Activated naive CD8-positive, alpha-beta T cell (primary cell): Measurements from ENCODE around the gene MEGF6.

ENCODE experiments used
- H3K27ac Mint-ChIP-seq: one replicate; pipeline ENCODE4 v1.8.0; 2021; ENCODE audit warnings: mixed read lengths
- H3K27me3 Mint-ChIP-seq: one replicate; pipeline ENCODE4 v1.8.0; 2021; ENCODE audit warnings: mixed read lengths
- H3K36me3 Mint-ChIP-seq: one replicate; pipeline ENCODE4 v1.8.0; 2021; ENCODE audit warnings: mixed read lengths
- H3K4me1 Mint-ChIP-seq: one replicate; pipeline ENCODE4 v1.8.0; 2021; ENCODE audit warnings: low read depth, mixed read lengths
- H3K4me3 Mint-ChIP-seq: one replicate; pipeline ENCODE4 v1.8.0; 2021; ENCODE audit warnings: mild to moderate bottlenecking, mixed read lengths
- H3K9me3 Mint-ChIP-seq: one replicate; pipeline ENCODE4 v1.8.0; 2021; ENCODE audit warnings: low read depth, mixed read lengths

The MEGF6 gene

DNA sequence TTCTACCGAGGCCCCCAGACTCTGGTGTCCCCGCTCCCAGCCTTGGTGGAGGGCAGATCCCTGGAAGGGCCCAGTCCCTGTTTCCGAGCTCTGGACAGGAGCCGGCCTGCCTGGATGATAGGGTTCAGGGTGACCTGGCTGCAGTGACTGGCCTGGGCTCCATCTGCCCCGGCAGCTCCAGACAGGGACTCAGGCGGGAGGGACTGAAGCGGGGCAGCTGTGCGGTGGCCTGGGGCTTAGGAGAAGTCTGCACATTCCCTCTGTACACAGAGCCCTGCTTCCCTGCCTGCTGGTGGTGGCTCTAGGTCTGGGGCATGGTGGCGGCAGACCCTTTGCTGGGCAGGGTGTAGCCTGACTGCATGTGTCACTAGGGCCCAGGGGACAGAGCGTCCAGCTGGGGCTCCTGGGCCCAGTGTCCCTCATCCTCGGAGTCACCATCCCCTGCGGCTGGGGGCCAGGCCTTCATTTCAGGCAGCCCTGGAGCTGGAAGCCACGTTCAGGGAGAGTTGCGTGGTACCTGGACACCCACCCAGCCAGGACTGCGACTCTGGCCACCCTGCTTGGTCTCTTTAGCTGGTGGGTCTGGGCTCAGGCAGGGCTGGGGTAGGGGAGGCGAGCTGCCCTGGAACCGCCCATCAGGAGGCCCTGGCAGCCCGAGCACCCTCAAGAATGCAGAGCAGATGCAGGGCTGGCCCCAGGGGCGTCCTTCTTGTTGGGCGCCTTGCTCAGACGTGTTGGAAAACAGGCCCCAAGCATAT lies 147.2 kb downstream of the MEGF6 start:
- Mint-ChIP-seq H3K9me3 (no peaks in the 10 kb centered on the region), H3K36me3 (no peaks in the 10 kb centered on the region), H3K4me1 (no peaks in the 10 kb centered on the region), H3K27me3 (no peaks in the 10 kb centered on the region), H3K27ac (no peak overlapping the region), H3K4me3 (no peak overlapping the region)

GRCh38 chr1:3463408-3463863 lies 147.9 kb downstream of the MEGF6 start:
- Mint-ChIP-seq H3K36me3 (no peaks in the 10 kb centered on the region), H3K27ac (no peak overlapping the region), H3K9me3 (no peaks in the 10 kb centered on the region), H3K4me3 (no peak overlapping the region), H3K27me3 (no peaks in the 10 kb centered on the region), H3K4me1 (no peaks in the 10 kb centered on the region)

GRCh38 chr1:3463013-3463385 lies 148.3 kb downstream of the MEGF6 start:
- no peaks in the 10 kb centered on the region for H3K27me3 Mint-ChIP-seq

DNA sequence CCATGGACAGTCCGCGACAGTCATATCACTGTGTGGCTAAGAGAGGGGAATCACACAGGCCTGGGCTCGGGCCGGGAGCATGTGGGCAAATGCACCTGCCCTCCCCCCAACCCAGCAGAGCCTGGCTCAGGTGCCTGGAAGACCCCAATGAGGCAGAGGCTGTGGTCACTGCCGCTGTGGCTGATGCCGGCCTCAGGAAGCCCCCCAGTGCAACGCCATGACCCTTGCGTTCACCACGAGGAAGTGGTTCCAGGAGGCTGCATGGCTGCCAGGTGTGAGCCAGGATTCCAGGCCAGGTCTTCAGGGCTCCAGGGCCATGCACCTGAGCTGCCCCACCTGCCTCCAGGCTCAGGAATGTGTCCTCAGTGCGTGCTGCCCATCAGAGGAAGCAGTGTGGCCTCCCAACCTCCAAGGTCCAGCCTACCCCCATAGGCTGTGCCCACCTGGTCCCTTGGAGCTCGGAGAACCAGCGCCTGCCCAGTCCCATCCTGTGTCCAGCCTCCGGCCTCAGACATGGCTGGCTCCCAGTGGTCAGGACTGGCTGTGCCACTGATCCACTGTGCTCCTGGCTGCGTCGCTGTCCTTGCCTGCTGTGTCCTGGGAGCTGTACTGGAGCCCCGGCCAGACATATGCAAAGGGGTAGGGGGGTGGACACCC lies 148.8 kb downstream of the MEGF6 start:
- H3K4me1 Mint-ChIP-seq, result no peaks in the 10 kb centered on the region
- no peaks in the 10 kb centered on the region for H3K27me3 Mint-ChIP-seq
- H3K27ac Mint-ChIP-seq, result no peak overlapping the region
- no peaks in the 10 kb centered on the region for H3K36me3 Mint-ChIP-seq
- no peak overlapping the region for H3K4me3 Mint-ChIP-seq
- no peaks in the 10 kb centered on the region for H3K9me3 Mint-ChIP-seq

More at GRCh38 chr1:3463013-3463385, 148.3 kb downstream of the MEGF6 start:
- Mint-ChIP-seq H3K9me3 (no peaks in the 10 kb centered on the region), H3K36me3 (no peaks in the 10 kb centered on the region), H3K4me3 (no peak overlapping the region), H3K4me1 (no peaks in the 10 kb centered on the region), H3K27ac (no peak overlapping the region)

- Mint-ChIP-seq H3K27ac (no peak overlapping the region), H3K36me3 (no peaks in the 10 kb centered on the region), H3K4me3 (no peak overlapping the region), H3K27me3 (no peaks in the 10 kb centered on the region), H3K4me1 (no peaks in the 10 kb centered on the region), H3K9me3 (no peaks in the 10 kb centered on the region)
Measured at GRCh38 chr1:3461934-3462275, 149.4 kb downstream of the MEGF6 start.

GRCh38 chr1:3461238-3461933 lies 149.9 kb downstream of the MEGF6 start:
- Mint-ChIP-seq H3K4me3 (no peak overlapping the region), H3K36me3 (no peaks in the 10 kb centered on the region), H3K4me1 (no peaks in the 10 kb centered on the region), H3K27me3 (no peaks in the 10 kb centered on the region), H3K9me3 (no peaks in the 10 kb centered on the region), H3K27ac (no peak overlapping the region)

GRCh38 chr1:3460672-3461131 lies 150.6 kb downstream of the MEGF6 start:
- Mint-ChIP-seq H3K4me3 (no peak overlapping the region), H3K4me1 (no peaks in the 10 kb centered on the region), H3K27me3 (no peaks in the 10 kb centered on the region), H3K9me3 (no peaks in the 10 kb centered on the region), H3K36me3 (no peaks in the 10 kb centered on the region), H3K27ac (no peak overlapping the region)

- Mint-ChIP-seq H3K27me3 (no peaks in the 10 kb centered on the region), H3K9me3 (no peaks in the 10 kb centered on the region), H3K4me1 (peaks cover 2% of the 10 kb centered on the region), H3K4me3 (no peak overlapping the region), H3K27ac (no peak overlapping the region), H3K36me3 (no peaks in the 10 kb centered on the region)
Measured at GRCh38 chr1:3459940-3460671, 151.2 kb downstream of the MEGF6 start.

DNA sequence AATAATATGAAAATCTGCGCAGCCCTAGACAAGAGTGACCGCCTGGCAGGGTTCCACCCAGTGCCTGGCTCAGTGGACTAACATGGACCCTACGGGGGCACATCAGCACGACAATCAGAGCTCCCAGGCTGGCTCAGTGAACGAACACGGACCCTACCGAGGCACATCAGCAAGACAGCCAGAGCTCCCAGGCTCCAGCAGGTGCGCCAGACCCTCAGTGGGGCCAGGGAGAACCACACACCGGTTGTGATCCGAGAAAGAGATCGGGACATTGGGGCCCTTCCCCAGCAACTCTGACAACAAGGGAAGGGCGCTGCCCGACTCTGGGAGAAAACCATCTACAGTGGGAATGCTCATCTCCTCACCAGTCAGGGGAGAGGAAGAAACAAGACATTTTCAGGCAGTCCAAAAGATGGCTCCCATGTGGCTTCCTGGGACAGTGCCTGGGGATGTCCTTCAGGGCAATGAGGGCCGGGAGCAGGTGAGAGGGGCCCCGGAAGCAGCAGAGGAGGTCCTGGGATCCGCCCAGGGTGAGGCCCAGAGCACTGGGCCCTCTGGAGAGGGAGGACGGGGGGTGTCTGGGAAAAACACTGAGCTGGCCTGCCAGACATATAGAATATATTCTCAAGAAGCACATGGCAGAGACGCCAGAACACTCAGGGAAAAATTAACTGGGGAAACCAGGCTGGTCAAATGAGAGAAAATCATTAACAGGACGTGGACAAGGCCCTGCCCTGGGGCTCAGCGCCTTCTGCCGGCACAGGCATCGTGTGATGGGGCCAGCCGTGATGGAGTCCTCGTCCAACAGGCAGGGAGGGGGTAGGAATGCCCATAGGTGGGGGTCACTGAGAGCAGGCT lies 152.0 kb downstream of the MEGF6 start:
- Mint-ChIP-seq H3K9me3 (no peaks in the 10 kb centered on the region), H3K36me3 (no peaks in the 10 kb centered on the region), H3K27me3 (no peaks in the 10 kb centered on the region), H3K4me1 (peaks cover 2% of the 10 kb centered on the region), H3K27ac (no peak overlapping the region), H3K4me3 (no peak overlapping the region)

DNA sequence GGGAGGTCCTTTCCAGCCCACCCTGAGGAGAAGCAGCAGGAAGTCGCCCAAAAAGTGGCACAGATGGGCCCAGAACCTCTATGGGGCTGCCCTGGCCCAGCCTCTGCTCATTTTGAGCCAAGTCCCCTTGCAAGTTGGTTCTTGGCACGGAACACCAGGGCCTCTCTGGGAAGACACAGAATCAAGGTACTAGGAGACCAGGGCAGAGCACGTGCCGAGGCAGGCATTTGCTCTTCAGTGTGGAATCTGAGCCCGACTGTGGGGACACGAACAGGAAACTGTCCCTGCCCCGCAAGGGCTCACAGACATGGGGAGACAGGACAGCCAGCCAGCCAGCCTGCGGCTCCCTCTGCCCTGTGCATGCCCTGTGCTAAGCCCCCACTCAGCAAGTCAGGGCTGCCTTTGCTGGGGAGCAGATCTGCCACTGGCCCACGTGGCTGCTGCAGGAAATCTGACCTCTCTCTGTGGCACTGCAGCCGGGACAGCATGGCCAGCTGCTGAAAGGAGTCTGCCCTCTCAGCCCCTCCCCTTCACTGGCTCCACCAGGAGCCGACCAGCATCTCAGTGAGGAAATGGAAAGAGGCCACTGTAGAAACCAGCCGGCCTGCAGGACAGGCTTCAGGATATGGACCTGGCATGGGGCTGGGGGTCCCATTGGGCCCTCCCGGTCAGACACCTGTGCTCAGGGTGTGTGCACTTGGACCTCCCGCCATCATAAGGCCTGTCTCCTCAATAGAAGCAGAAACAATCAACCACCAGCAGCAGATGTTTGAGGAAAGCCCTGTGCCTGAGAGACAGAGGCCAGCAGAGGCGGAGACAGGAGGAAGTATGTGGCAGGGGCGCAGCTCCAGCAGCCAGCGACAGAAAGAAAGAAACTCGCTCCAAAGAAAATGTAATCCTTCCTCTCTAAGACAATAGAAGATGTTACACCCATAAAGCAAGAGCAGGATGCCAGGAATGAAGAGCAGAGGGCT lies 153.1 kb downstream of the MEGF6 start:
- no peaks in the 10 kb centered on the region for H3K36me3 Mint-ChIP-seq
- H3K27me3 Mint-ChIP-seq, result peaks cover 1% of the 10 kb centered on the region
- H3K4me3 Mint-ChIP-seq, result no peak overlapping the region
- no peaks in the 10 kb centered on the region for H3K9me3 Mint-ChIP-seq
- H3K4me1 Mint-ChIP-seq, result peaks cover 3% of the 10 kb centered on the region
- H3K27ac Mint-ChIP-seq, result no peak overlapping the region

- H3K4me1 Mint-ChIP-seq, result peaks cover 4% of the 10 kb centered on the region
- H3K27me3 Mint-ChIP-seq, result peaks cover 2% of the 10 kb centered on the region
- H3K4me3 Mint-ChIP-seq, result no peak overlapping the region
- H3K36me3 Mint-ChIP-seq, result no peaks in the 10 kb centered on the region
- H3K27ac Mint-ChIP-seq, result no peak overlapping the region
- H3K9me3 Mint-ChIP-seq, result no peaks in the 10 kb centered on the region
Measured at GRCh38 chr1:3456964-3457909, 154.1 kb downstream of the MEGF6 start.

DNA sequence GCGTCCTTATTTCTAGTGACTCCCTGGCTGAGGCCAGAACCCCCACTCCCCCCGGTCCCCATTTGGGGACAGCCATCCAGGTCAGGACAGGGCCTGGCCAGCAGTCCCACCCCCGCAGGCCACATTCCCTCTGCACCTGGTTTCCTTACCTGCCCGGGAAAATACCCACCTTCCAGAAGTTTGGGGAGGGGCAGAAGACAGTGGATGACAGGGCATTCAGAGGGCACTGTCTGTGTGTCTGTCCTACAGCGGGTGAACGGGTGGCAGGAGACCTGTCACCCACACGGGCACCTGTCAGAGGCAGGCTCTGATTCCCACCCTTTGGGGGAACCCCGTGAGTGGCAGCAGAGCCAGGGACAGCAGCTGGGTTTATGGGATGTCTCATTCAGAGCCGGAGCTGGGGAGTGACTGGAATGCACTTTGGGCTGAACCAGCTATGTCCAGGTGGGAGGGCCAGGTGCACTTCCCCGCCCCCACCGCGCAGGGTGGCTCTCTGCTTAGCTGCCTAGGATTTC lies 154.8 kb downstream of the MEGF6 start:
- H3K27me3 Mint-ChIP-seq, result peaks cover 2% of the 10 kb centered on the region

More for the DNA sequence above, 154.8 kb downstream of the MEGF6 start:
- Mint-ChIP-seq H3K36me3 (no peaks in the 10 kb centered on the region), H3K4me1 (peaks cover 4% of the 10 kb centered on the region), H3K27ac (no peak overlapping the region), H3K9me3 (no peaks in the 10 kb centered on the region), H3K4me3 (no peak overlapping the region)
